Measurements from ENCODE around the gene ALOX12B.
"Not testable (repeated sequence)": the region's sequence is repeated elsewhere in the genome, so short reads cannot be mapped to it uniquely, and the experiment has no call there.

The ALOX12B gene

DNA sequence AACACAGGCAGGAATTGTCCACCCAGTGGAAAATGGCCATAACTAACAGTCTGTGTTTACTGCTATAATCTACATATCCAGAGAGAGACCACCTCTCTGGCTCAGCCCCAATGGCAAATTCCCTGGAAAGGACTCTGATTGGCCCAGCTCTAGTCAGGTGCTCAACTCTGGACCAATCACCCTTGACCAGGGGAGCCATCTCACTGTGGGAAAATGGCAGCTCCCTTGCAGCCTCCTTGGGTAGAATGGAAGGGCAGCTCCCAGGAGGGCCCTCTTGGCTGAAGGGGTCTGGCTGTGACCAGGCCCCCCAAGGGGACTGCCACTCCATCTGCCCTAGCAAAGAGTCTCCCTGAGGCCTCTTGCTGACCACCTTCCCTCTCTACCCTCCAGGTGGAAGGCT is 45.5 kb downstream of the ALOX12B start:
- DNase-seq (ENCODE audit: low read depth), result no peak

DNA sequence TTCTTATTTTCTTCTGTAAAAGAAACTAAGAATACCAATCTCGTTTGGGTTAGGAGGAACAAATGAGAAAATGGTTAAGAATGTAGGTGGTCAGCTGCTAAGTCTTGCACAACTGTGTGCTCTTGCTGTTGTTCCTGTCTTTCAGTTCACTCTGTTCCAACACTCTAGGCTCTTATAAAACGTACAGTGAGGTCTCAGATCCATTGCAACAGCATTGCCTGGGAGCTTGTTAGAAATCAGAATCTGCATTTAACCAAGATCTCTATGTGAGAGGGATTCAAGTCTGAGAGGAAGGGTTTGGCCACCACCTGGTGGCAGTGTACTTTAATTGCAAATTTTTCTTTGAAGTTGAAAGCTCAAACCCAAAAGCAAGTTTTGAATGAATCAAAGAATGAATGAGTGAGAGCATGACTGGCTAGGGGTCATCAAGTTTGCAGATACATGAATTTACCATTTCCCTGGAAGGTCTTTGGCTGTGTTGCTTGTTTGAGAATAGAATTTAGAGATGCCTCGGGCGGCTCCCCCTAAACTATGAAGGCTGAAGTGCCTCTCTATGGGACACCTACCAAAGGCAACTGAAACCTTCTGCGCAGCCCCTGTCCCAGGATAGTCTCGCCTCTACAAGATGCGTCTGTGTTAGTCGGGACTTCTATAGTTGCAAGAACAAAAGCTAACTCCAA is 46.1 kb downstream of the ALOX12B start:
- no peak for DNase-seq (ENCODE audit: low read depth)

GRCh38 chr17:8039611-8040168 is 47.8 kb downstream of the ALOX12B start:
- DNase-seq (ENCODE audit: low read depth), result no peak

GRCh38 chr17:8038954-8039610 is 48.4 kb downstream of the ALOX12B start, which contains the start of gene ALOX15B:
Gene ALOX15B, plus strand, starts transcription at chr17:8039059. Its CDS starts 97 bp downstream, at chr17:8039156.
- no peak for DNase-seq (ENCODE audit: low read depth)

GRCh38 chr17:8032442-8032841 is 55.1 kb downstream of the ALOX12B start:
- DNase-seq (ENCODE audit: low read depth), result no peak

DNA sequence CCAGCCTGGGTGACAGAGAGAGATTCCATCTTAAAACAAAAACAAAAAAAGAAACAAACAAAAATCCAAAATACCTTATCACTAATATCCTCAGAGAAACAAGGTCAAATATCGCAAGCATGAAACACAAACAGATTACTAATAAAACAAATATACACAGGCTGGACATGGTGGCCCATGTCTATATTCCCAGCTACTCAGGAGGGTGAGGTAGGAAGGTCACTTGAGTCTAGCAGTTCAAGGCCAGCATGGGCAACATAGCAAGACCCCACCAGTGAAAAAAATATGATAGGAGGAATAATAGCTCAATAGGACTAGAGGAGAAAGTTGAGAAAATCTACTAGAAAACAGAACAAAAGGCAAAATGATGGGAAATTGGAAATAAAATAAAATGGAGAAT is 55.6 kb downstream of the ALOX12B start:
- no peak for DNase-seq (ENCODE audit: low read depth)

DNA sequence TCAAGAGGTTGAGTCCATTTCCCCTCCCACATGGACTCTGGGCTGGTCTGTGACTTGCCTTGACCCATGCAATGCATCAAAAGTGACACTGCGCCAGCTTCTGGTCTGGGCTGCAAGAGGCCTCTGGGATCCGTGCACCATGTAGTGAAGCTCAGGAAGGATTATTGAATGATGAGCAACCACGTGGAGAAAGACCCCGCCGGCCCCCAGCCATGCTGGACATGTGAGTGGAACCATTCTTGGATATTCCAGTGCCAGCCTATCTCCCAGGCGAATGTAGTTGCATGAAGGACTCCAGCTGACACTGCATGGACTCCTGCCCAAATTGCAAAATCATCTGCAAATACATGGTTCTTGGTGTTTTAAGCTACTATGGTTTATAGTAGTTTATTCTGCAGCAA is 56.3 kb downstream of the ALOX12B start:
- DNase-seq (ENCODE audit: low read depth), result no peak

DNA sequence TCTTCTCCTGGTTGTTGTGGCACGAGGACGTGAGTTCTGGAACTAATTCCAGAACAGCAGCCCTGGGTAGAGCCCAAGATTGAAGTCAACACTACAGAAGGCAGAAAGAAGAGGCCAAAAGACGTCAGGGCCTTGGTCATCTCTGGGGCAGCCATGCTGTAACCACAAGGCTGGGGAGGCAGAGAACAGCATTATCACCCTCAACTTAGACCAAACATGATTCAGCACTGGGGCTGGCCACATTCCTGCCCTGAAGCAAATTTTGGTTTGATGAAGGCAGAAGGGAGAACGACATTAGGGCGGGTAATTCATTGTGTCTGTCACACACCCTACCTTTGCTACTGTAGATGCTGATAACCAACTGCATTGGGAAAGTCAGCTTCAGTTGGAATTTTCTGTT is 58.4 kb downstream of the ALOX12B start:
- DNase-seq (ENCODE audit: low read depth), result no peak

GRCh38 chr17:8025176-8025911 is 62.2 kb downstream of the ALOX12B start:
- no peak for DNase-seq (ENCODE audit: low read depth)

DNA sequence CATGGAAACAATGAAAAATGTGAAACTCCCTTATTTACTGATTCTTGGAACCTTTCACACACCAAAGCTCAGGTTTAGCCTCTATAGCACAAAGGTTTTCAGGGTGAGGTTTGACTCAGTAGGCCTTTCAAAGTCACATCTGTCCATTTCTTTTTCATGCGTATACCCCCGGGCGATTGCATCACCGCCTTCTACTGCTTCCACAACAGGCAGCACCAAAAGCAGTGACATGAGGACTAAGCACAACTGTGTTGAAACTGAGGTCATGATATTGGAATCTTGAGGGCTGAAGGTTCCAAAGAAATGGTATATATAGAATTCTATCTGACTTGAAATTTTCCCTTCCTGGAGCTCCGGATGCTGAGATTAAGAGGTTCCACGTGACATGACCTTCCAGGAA is 63.4 kb downstream of the ALOX12B start:
- not testable (repeated sequence) for DNase-seq (ENCODE audit: low read depth)
